Stimulated activated CD8-positive, alpha-beta memory T cell treated with anti-CD3 and anti-CD28 coated beads, Interleukin-12 subunit alpha, Interleukin-12 subunit beta, amount 100 ng/mL, for 4 hours (primary cell): ENCODE data around the gene KIAA1671.

ENCODE experiments used
- DNase-seq: peaks from one replicate; pipeline ENCODE4 v3.0.0-alpha.2; 2020; ENCODE audit warnings: low read depth

The KIAA1671 gene

DNA sequence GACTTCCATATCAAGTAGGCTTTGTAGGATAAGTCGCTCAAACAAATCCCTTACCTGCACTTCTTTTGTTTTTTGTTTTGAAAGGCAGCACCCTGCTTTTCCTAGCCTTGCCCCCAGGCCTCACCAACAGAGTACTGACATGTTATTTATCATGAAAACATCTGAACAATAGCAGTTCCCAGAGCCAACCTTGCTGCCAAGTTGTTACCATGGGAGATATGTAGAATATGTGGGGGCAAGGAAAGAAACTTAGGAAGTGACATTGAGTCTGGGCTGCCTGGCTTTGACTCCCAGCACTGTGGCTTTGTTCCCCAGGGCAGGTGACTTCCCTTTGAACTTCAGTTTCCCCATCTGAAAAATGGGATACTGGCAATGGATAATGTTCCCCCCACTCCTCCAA lies 193.8 kb downstream of the KIAA1671 start:
- DNase-seq = no peak

GRCh38 chr22:25146906-25147641 lies 194.6 kb downstream of the KIAA1671 start:
- DNase-seq = no peak

GRCh38 chr22:25147642-25147928 lies 195.1 kb downstream of the KIAA1671 start:
- DNase-seq = no peak

DNA sequence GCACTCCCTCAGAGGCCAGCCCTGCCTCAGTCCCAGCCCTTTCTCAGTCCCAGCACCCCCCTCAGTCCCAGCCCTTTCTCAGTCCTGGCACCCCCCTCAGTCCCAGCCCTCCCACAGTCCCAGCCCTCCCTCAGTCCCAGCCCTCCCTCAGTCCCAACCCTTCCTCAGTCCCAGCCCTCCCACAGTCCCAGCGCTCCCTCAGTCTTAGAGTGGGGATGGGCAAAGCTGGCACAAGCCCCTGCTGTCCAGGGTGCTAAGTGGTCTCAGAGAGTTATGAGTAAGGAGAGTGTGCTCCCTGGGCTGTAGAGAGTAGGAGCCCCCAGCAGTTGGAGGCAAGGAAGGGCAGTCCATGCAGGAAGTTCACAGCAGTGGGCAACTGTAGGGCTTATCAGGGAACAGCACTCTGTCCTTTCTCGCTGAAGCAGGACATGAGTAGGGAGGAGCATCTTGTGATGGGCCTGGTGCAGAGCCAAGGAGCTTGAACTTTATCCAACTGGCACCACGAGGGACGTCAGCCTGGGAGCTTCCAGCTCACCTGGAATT lies 195.7 kb downstream of the KIAA1671 start:
- DNase-seq = no peak

- no peak for DNase-seq
Measured at GRCh38 chr22:25149014-25149413, 196.5 kb downstream of the KIAA1671 start.

GRCh38 chr22:25153961-25154666 lies 201.6 kb downstream of the KIAA1671 start:
- DNase-seq = no peak

GRCh38 chr22:25154667-25154999 lies 202.1 kb downstream of the KIAA1671 start:
- no peak for DNase-seq

- DNase-seq = no peak
Measured at GRCh38 chr22:25156736-25157135, 204.2 kb downstream of the KIAA1671 start.

- no peak for DNase-seq
Measured at GRCh38 chr22:25159028-25159427, 206.5 kb downstream of the KIAA1671 start.

DNA sequence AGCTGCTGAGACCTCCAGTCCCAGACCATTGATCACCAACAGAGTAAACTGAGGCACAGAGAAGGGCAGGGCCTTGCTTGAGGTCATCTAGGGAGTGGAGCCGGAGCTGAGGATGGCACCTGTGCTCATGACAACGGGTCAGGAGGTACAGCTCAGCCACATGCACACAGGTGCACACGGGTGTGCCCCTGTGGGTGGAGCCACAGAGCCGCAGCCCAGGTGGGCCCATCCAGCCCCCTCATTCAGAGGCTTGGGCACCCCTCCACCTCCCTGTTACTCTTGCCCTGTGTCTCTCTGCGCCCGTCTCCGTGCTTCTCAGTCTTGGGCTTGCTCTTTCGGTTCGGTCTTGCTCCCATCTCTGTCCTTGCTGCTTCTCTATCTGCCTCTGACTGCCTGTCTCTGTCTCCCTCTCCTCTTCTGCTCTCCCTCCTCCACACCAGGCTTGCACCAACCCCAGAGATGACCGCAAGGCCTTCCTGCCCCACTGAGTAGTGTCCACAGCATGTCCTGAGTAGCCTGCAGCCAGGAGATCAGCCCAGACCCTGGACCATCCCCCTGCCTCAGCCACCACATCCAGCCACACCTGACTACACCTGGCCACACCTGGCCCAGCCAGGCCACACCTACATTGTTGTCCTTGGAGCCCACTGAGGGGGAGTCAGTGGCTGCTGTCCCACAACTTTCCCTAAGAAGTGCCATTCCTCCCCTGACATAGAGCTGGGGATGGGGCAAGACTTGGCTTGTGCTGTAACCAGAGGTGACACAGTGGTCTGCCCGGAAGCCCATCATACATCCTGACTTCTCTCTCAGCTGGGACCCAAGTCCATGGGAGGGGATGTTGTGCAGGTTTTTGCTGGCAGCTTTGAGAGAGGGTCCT lies 207.8 kb downstream of the KIAA1671 start:
- DNase-seq = no peak

DNA sequence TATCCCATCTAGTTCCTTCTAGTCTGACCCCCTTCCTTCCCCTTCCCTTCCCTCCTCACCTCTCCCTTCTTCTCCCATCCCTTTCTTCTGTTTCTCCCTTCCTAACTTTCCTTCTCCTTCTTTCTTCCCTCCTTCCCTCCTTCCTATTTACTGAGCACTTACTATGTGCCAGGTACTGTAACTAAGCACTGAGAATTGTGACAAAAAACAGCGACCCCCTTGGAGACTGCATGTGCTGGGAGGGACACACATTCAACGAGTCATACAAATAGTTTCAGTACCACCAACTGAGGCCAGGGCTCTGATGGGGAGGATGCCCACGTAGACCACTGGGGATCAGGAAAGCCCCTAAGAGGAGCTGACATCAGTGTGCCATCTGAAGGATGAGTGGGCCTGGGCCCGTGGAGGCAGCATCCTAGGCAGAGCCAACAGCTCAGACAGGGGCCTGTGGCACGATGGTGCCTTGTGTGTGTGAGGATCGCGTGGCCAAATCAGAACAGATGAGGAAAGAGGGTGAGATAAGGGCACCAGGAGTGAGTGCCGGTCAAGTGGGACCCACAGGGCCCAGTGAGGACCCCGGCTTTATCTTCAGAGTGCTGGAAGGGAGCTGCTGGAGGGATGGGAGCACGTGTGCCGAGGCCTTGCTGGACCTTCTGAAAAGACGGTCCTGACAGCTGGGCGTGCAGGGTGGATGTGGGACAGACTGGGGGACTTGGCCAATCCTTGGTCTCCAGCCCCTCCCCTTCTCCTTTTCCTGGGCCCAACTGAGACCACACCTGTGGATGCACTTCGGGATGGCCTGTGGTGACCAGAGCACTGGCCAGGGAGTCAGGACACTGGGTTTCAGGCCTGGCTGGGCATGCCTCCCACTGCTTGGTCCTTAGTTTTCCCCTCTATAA lies 208.8 kb downstream of the KIAA1671 start:
- no peak for DNase-seq

- DNase-seq = no peak
Measured at GRCh38 chr22:25161916-25162530, 209.5 kb downstream of the KIAA1671 start.

DNA sequence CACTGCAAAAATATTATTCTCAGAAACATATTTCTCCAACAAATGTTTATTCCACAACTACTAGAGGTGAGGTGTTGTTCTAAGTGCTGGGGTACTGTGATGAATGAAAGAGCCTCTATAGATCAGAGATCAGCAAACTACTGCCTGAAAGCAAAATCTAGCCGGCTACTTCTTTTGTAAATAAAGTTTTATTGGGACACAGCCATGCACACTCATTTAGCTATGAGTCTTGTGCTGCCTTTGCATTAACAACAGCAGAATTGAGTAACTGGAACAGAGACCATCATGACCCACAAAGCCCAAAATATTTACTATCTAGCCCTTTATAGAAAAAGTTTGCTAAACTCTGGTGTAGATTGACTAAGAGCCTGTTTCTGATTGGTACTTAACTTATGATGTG lies 210.0 kb downstream of the KIAA1671 start:
- DNase-seq = no peak

DNA sequence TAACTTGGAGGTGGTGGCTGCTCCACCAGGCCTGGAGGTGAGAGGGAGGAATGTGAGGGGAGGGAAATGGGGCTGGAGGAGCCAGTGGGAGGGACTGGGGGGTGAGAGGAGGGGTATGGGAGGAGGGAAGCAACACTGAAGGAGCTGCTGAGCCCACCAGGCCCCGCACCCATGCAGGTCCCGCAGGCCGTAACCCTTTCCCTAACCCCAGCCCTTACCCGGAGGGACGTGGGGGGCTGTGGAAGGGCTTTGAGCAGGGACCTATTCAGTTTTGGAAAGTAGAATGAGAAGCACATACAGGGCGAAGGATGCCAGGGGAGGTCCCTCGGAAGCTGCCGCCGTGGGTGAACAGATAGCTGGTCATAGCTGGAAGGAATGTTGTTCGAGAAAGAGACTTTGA lies 213.3 kb downstream of the KIAA1671 start:
- DNase-seq = no peak

DNA sequence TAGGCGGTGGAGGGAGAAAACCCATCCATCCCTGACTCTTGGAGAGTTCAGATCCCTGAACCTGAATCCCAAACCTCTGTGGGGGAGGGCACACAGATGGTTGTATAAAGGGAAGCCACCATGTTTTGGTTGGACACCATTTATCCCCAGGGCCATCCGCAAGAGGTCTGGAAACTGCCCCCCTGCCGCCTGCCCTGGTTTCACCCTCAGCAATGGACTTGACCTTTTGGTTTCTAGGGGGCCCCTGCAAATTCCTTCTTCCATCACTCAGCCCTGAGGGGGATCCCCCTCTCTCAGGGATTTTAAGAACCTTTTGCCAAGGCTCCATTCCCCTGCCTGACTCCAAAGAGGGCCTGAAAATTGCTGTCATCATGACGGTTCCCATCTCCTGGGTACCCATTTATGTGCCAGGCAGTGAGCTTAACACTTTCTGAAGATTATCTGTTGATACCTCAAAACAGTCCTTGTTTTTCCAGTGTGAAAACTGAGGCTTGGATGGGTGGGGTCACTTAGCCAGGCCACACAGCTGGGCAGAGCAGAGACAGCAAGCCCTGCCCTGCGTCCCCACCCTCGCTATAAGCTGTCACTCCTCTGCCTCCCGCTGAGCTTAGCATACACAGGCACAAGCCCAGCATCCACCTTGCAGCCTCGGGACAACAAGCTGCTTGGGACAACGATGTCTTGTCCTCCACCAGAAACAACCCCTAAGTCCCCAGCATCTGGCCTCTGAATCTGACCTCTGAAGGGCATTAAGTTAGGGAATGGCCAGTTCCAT lies 213.9 kb downstream of the KIAA1671 start:
- DNase-seq = no peak

- no peak for DNase-seq
Measured at GRCh38 chr22:25167082-25167481, 214.6 kb downstream of the KIAA1671 start.

DNA sequence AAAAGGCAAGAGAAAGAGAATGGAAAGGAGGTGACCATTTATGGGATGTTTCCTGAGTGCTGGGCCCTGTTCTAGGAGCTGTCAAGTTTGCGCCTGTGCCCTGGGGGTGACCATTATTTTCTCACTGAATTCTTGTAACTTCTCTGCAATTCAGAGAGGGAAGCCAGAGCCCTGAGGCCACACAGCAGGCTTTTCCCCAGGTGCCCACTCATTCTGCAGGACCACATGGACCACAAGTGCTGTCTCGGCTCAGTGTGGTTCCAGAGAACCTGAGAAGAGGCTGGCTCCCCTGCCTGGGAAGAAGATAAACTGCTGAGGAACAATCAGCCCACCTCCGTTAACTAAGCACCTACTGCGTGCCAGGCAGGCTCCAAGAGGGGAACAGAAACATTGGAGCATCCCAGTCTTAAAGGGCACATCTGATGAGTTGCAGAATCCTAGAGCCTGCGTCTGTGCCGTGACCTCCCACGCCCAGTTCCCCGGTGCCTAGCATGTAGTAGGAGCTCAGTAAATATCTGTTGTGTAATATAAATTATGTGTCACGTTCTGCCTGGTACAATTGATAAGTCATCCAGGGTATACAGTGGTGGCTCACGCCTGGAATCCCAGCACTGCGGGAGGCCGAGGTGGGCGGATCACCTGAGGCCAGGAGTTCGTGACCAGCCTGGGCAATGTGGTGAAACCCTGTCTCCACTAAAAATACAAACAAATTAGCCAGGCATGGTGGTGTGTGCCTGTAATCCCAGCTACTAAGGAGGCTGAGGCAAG lies 215.5 kb downstream of the KIAA1671 start:
- no peak for DNase-seq

DNA sequence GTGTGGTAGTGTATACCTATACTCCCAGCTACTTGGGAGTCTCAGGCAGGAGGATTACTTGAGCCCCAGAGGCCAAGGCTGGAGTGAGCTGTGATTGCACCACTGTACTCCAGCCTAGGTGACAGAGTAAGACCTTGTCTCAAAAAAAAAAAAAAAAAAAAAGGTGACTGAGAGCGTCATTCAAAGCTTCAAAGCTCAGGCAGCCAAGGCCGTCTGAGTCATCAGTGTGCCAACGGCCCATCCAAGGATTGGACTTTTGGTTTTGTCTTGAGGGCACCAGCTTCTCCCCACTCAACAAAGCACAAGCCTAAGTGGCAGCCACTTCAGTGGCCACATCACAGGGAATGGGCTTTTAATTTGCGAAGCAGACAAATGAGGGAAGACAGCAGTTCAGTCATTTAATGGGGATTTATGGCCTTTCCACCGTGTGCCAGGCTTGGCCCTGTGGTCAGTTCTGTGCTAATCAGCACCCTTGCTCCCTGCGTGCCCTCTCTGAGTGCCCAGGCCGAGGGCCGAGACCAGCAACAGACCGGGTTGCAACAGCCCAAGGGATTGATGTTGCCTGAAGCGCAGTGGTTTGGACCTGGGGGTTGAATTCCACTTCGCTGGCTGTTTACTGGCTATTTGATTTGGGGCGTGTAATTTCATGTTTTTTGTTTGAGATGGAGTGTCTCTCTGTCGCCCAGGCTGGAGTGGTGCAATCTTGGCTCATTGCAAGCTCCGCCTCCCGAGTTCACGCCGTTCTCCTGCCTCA lies 216.9 kb downstream of the KIAA1671 start:
- DNase-seq = no peak

DNA sequence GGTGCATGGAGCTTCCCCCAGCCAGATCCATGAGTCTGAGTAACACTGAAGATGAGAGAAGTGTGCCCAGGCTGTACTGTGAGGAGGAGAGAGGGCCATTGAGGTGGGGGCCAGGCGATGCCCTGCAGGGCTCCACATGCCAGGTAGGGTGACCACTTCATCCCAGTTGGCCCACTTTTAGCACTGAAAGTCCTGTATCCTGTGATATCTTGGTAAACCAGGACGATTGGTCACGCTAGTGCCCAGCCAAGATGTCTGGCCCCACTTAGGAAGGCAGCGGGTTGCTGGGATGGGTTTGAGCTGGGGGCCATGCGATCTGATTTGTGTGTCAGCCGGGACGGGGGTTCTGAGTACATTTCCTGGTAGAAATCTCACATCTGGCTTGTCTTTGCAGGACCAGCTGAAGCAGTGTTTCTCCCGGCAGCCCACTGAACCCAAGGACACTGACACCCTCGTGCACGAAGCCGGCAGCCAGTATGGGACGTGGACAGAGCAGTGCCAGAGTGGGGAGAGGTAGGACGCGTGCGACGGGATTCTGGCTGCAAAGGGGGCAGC lies 218.0 kb downstream of the KIAA1671 start:
- no peak for DNase-seq
